BE2C (cell line): ENCODE results near the gene ADAMTS1.
A peak's percentile ranks its signal among the peaks of the same experiment; 100 is the strongest.
"Not testable (repeated sequence)": the region's sequence is repeated elsewhere in the genome, so short reads cannot be mapped to it uniquely, and the experiment has no call there.

Source experiments
- DNase-seq: peaks from one replicate; pipeline ENCODE4 v3.0.0-alpha.2; 2020
- H3K27me3 ChIP-seq: fragments of 250-450 bp; sonication (Bioruptor Pico); 2 replicates; pipeline ENCODE4 v1.5.1; 2020; ENCODE audit warnings: mild to moderate bottlenecking
- H3K36me3 ChIP-seq: fragments of 250-450 bp; sonication (Bioruptor Pico); 2 replicates; pipeline ENCODE4 v1.5.1; 2020; ENCODE audit warnings: mild to moderate bottlenecking
- H3K4me1 ChIP-seq: fragments of 250-450 bp; sonication (Bioruptor Pico); 2 replicates; pipeline ENCODE4 v1.5.1; 2020
- H3K4me3 ChIP-seq: 2 replicates; pipeline ENCODE4 v1.5.1; 2011; ENCODE audit warnings: low read depth, low read length
- H3K9me3 ChIP-seq: fragments of 250-450 bp; sonication (Bioruptor Pico); 2 replicates; pipeline ENCODE4 v1.5.1; 2020
- TF ChIP-seq, protein P1 (sequence below): IDR thresholded peaks from 2 replicates; pipeline ENCODE4 v1.5.1; 2012; ENCODE audit warnings: mild to moderate bottlenecking, low read depth, low read length

ADAMTS1 gene

DNA sequence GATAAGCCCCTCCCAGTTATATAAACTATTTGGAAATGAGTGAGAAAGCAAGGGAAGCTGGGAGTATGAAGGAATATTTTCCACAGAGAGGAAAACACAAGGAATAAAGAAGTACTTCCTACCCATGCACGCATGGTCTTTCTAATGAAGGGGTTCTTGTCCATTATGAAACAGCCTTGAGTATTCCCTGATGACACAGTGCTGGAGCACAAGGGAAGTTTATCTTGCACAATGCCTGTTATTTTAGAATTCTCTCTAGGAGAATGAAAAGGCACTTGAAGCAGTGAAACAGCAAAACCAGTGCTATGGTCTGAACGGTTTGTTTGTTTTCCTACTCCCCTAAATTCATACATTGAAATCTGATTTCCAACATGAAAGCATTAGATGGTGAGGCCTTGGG lies 38.6 kb upstream of the ADAMTS1 start:
- Histone ChIP-seq H3K9me3 (no peaks in the 10 kb centered on the region), H3K4me1 (no peaks in the 10 kb centered on the region)
- TF ChIP-seq, protein P1, sequence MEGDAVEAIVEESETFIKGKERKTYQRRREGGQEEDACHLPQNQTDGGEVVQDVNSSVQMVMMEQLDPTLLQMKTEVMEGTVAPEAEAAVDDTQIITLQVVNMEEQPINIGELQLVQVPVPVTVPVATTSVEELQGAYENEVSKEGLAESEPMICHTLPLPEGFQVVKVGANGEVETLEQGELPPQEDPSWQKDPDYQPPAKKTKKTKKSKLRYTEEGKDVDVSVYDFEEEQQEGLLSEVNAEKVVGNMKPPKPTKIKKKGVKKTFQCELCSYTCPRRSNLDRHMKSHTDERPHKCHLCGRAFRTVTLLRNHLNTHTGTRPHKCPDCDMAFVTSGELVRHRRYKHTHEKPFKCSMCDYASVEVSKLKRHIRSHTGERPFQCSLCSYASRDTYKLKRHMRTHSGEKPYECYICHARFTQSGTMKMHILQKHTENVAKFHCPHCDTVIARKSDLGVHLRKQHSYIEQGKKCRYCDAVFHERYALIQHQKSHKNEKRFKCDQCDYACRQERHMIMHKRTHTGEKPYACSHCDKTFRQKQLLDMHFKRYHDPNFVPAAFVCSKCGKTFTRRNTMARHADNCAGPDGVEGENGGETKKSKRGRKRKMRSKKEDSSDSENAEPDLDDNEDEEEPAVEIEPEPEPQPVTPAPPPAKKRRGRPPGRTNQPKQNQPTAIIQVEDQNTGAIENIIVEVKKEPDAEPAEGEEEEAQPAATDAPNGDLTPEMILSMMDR, result no peak

DNA sequence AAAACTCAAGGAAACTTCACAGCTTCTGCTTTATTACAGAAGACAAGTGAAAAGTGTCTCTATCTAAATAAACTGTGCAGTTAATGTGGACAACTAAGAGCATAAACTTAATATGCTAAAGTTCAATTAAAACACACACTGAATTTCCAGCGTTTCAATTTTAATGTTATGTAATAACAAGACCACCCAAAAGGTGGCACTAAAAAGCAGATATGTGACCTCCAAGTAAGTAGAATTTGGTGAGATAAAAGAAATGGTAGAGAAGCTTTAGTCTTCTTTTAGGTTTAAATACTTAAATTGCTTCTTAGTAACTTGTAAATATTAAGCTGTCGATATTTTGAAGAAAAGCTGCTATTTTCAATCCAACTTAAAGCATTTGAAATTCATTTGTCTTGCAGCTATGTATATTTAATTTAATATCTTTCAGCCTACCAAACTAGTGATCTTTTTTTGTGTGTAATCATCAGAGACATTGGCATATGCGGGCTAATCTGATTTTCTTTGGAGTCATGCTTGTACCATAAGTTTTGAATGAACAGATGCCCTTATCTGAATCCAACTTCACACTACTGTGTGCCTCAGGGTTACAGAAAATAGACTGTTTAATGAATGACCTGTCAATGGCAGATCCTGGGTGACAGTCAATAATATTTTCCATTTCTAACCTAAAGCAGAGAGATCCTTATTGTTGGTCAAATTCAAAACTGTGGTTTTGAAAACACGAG lies 36.5 kb upstream of the ADAMTS1 start:
- Histone ChIP-seq H3K4me3 (no peak overlapping the region), H3K9me3 (no peaks in the 10 kb centered on the region), H3K4me1 (no peaks in the 10 kb centered on the region), H3K36me3 (no peaks in the 10 kb centered on the region), H3K27me3 (no peaks in the 10 kb centered on the region)
- TF ChIP-seq, protein P1, result peak; percentile 54
- no peak for DNase-seq

More for the DNA sequence above, 38.6 kb upstream of the ADAMTS1 start:
- H3K27me3 ChIP-seq, result no peaks in the 10 kb centered on the region
- no peak for DNase-seq
- H3K36me3 ChIP-seq, result no peaks in the 10 kb centered on the region
- no peak overlapping the region for H3K4me3 ChIP-seq

DNA sequence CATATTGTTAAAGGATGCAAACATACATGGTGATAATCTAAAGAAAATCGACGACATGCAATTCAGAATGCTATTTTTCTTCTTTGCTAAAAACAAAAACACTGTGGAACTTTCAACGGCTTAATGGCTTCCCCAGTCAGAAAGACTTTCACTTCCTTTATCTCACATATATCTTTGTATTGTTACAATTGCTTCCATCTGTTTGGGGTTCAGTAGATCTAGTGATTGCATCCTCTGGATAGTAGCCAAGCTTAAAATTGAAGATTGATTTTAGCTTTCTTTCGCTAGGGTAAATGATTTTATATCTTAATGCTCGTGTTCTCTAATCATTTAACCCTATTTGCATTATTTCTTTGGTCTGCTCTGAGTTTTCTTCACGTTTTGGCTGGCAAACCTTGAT lies 31.8 kb upstream of the ADAMTS1 start:
- TF ChIP-seq, protein P1, result no peak
- no peak overlapping the region for H3K4me3 ChIP-seq
- H3K36me3 ChIP-seq, result no peaks in the 10 kb centered on the region
- no peaks in the 10 kb centered on the region for H3K27me3 ChIP-seq
- no peak for DNase-seq
- no peaks in the 10 kb centered on the region for H3K9me3 ChIP-seq
- H3K4me1 ChIP-seq, result no peaks in the 10 kb centered on the region

DNA sequence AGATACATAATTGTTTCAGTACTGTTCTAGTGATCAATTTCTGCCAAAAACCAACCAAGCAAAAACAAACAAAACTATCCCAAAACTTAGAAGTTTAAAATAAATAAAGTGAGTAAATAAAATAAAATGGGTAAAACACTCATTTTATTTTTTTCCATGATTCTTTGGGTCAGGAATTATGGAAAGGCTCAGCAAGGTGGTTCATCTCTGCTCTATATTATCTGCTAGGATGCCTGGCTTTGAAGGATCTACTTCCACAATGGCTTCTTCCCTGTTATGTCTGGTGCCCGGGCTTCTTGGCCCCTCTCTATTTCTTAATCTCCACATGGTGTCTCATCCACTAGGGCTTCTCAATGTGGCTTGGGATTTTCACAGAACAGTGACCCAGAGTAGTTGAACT lies 29.1 kb upstream of the ADAMTS1 start:
- TF ChIP-seq, protein P1, result no peak
- no peak for DNase-seq
- Histone ChIP-seq H3K9me3 (no peaks in the 10 kb centered on the region), H3K27me3 (no peaks in the 10 kb centered on the region), H3K4me1 (no peaks in the 10 kb centered on the region), H3K36me3 (no peaks in the 10 kb centered on the region), H3K4me3 (no peak overlapping the region)

DNA sequence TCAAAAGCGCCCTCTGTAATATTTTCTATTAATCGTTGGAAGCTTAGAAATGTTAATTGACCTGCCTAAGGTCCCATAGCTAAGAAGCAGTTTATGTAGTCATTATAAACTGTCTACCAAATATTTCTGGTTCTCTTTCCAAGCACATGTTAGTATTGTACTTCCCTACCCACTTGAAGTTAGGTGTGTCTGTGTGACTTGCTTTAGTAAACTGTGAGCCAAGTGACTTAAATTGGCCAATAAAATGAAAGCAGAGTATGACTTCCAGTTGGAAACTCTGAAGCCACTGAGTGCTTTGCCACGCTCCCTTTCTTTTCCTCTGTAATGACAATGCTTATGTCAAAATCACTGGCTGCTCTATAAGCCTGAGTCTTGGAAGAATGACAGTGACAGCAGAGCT lies 20.6 kb upstream of the ADAMTS1 start:
- DNase-seq, result no peak
- no peaks in the 10 kb centered on the region for H3K27me3 ChIP-seq
- TF ChIP-seq, protein P1, result no peak

DNA sequence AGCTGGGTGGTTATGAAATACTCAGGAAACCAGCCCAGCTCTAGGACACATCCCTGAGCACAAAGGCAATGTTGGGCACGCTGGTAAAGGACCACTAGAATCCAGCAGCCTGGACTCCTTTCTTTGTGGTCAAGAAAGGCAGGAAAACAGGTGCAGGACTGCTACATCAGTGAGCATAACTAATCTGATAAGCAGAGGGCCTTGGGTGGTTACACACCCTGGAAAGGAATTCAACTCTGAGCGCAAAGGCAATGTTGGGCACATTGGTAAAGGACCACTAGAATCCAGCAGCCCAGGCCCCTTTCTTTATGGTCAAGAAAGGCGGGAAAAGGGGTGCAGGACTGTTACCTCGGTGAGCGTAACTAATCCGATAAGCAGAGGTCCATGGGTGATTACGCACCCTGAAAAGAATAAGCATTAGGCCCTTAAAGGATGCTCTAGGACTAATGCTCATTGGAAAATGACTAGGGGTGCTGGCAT lies 11.7 kb upstream of the ADAMTS1 start:
- H3K4me1 ChIP-seq, H3K4me3 ChIP-seq, DNase-seq, H3K27me3 ChIP-seq, H3K9me3 ChIP-seq, H3K36me3 ChIP-seq: not testable (repeated sequence)

More for the DNA sequence above, 20.6 kb upstream of the ADAMTS1 start:
- Histone ChIP-seq H3K4me1 (no peaks in the 10 kb centered on the region), H3K36me3 (no peaks in the 10 kb centered on the region), H3K4me3 (no peak overlapping the region), H3K9me3 (no peaks in the 10 kb centered on the region)

DNA sequence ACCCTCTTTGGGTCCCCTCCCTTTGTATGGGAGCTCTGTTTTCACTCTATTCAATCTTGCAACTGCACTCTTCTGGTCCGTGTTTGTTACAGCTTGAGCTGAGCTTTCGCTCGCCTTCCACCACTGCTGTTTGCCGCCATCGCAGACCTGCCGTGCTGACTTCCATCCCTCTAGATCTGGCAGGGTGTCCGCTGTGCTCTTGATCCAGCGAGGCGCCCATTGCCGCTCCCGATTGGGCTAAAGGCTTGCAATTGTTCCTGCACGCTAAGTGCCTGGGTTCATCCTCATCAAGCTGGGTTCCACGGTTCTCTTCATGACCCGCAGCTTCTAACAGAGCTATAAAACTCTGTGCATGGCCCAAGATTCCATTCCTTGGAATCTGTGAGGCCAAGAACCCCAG lies 9.5 kb upstream of the ADAMTS1 start:
- not testable (repeated sequence) for DNase-seq, H3K27me3 ChIP-seq, H3K4me3 ChIP-seq, H3K4me1 ChIP-seq, H3K36me3 ChIP-seq, H3K9me3 ChIP-seq
